HG03025 (cell line): ENCODE measurements around the gene PDE4DIP.
"Not testable (repeated sequence)": the region's sequence is repeated elsewhere in the genome, so short reads cannot be mapped to it uniquely, and the experiment has no call there.

Experiments used
- ATAC-seq: cut with Tn5 transposase; IDR thresholded peaks from one replicate; pipeline ENCODE4 v1.9.1; 2021; ENCODE audit warnings: mild to moderate bottlenecking, moderate library complexity; ENCODE audit not compliant: unreplicated experiment, low FRiP score

PDE4DIP gene

GRCh38 chr1:148966084-148966483, 121.9 kb downstream of the PDE4DIP start:
- not testable (repeated sequence) for ATAC-seq

- not testable (repeated sequence) for ATAC-seq
Measured at GRCh38 chr1:148967580-148967979, 123.4 kb downstream of the PDE4DIP start.

GRCh38 chr1:148968682-148969081, 124.5 kb downstream of the PDE4DIP start:
- not testable (repeated sequence) for ATAC-seq

GRCh38 chr1:148969126-148969525, 124.9 kb downstream of the PDE4DIP start:
- not testable (repeated sequence) for ATAC-seq

GRCh38 chr1:148975453-148975852, 131.2 kb downstream of the PDE4DIP start:
- ATAC-seq: not testable (repeated sequence)

- not testable (repeated sequence) for ATAC-seq
Measured at GRCh38 chr1:148975866-148976537, 131.8 kb downstream of the PDE4DIP start.

GRCh38 chr1:148977785-148978184, 133.6 kb downstream of the PDE4DIP start:
- ATAC-seq: not testable (repeated sequence)

GRCh38 chr1:148989378-148989777, 145.2 kb downstream of the PDE4DIP start:
- not testable (repeated sequence) for ATAC-seq

- ATAC-seq: not testable (repeated sequence)
Measured at GRCh38 chr1:148990233-148990788, 146.1 kb downstream of the PDE4DIP start.

- ATAC-seq: not testable (repeated sequence)
Measured at GRCh38 chr1:148991818-148992217, 147.6 kb downstream of the PDE4DIP start.

- ATAC-seq: not testable (repeated sequence)
Measured at GRCh38 chr1:148992364-148992763, 148.1 kb downstream of the PDE4DIP start.

GRCh38 chr1:148996449-148997224, 152.4 kb downstream of the PDE4DIP start:
- ATAC-seq: not testable (repeated sequence)

GRCh38 chr1:148997405-148997804, 153.2 kb downstream of the PDE4DIP start:
- ATAC-seq: not testable (repeated sequence)

- ATAC-seq: not testable (repeated sequence)
Measured at GRCh38 chr1:149002664-149003063, 158.4 kb downstream of the PDE4DIP start.

GRCh38 chr1:149008326-149008725, 164.1 kb downstream of the PDE4DIP start:
- ATAC-seq: not testable (repeated sequence)

GRCh38 chr1:149008769-149009168, 164.5 kb downstream of the PDE4DIP start:
- ATAC-seq: not testable (repeated sequence)

GRCh38 chr1:149009761-149010160, 165.5 kb downstream of the PDE4DIP start:
- not testable (repeated sequence) for ATAC-seq

- ATAC-seq: not testable (repeated sequence)
Measured at GRCh38 chr1:149012599-149012998, 168.4 kb downstream of the PDE4DIP start.

- not testable (repeated sequence) for ATAC-seq
Measured at GRCh38 chr1:149013513-149013912, 169.3 kb downstream of the PDE4DIP start.

GRCh38 chr1:149015522-149015921, 171.3 kb downstream of the PDE4DIP start:
- ATAC-seq: not testable (repeated sequence)

GRCh38 chr1:149016626-149017025, 172.4 kb downstream of the PDE4DIP start:
- ATAC-seq: not testable (repeated sequence)
